K562 (cell line): Measurements from ENCODE around the gene GPR153. TPM values are rescaled to one million over a fixed set of nuclear protein-coding genes. Genes with fewer than 3 reads are reported as not detected.
A peak's percentile ranks its signal among the peaks of the same experiment; 100 is the strongest.

Experiments
- ATAC-seq: fragments of 200-7000 bp; cut with Tn5 transposase; 3 replicates; pipeline ENCODE4 v1.9.1; 2020; ENCODE audit warnings: moderate library complexity
- BruUV-seq: library from RNA; stranded (reverse); fragments of 400-500 nt; replicated peaks from 2 replicates; lab custom pipeline; 2021; lab: Mats Ljungman, UMichigan
- CTCF ChIA-PET: fragments of 300-600 bp; formaldehyde crosslinking; extraction: SDS; loops from one replicate; lab custom pipeline; 2021; ENCODE audit warnings: low intra/inter-chr PET ratio; lab: Yijun Ruan, JAX
- POLR2A ChIA-PET: fragments of 300-600, 350-650 bp; sonication (Branson Sonifier 250); formaldehyde crosslinking; extraction: SDS; loops from one replicate; lab custom pipeline; 2021; ENCODE audit warnings: antibody characterized with exemption, inconsistent platforms; lab: Yijun Ruan, JAX
- DNase-seq, 4 experiments: peaks; one replicate each; pipeline versions ENCODE4 v3.0.0 to v3.0.0-alpha.2; 2011 to 2018; ENCODE audit warnings: low spot score in 3 of 4, mixed read lengths in 3 of 4; ENCODE audit errors: extremely low read depth in 1 of 4
- FAIRE-seq: peaks from 2 replicates; lab custom pipeline; 2011; peaks lifted over from hg19 to GRCh38; lab: Jason Lieb, UNC
- H2AFZ ChIP-seq: 2 replicates; pipeline ENCODE4 v1.6.0; 2011; ENCODE audit warnings: low read depth, low read length, control low read depth, inconsistent platforms
- H3K27ac ChIP-seq: fragments of 200-600 bp; 3 replicates; pipeline ENCODE4 v1.8.0; 2011; ENCODE audit warnings: low read depth, mild to moderate bottlenecking, control low read depth, inconsistent platforms, low read length, moderate library complexity, mixed read lengths; ENCODE audit errors: extremely low read depth
- H3K27me3 ChIP-seq, 2 experiments: fragments of 300-600 bp in 1 of 2; 2 replicates in 1 of 2; 3 replicates in 1 of 2; pipeline versions ENCODE4 v1.6.0 to v1.8.0; 2011; ENCODE audit warnings: inconsistent platforms in 2 of 2, low read length in 2 of 2, mild to moderate bottlenecking in 1 of 2, mixed read lengths in 1 of 2, moderate library complexity in 1 of 2; ENCODE audit not compliant: control insufficient read depth in 2 of 2, insufficient read depth in 2 of 2
- H3K36me3 ChIP-seq: fragments of 300-600 bp; 3 replicates; pipeline ENCODE4 v1.8.0; 2011; ENCODE audit warnings: mild to moderate bottlenecking, low read length, inconsistent platforms; ENCODE audit not compliant: control insufficient read depth, insufficient read depth
- H3K4me1 ChIP-seq, 2 experiments: fragments of 200-600 bp in 1 of 2; replicated peaks in 1 of 2; 2 replicates in 1 of 2; 3 replicates in 1 of 2; pipeline versions ENCODE4 v1.5.1 to v1.8.0; 2011; ENCODE audit warnings: inconsistent platforms in 2 of 2, low read length in 2 of 2, mild to moderate bottlenecking in 1 of 2, mixed read lengths in 1 of 2, moderate library complexity in 1 of 2; ENCODE audit not compliant: control insufficient read depth in 2 of 2, insufficient read depth in 2 of 2
- H3K4me2 ChIP-seq: 2 replicates; pipeline ENCODE4 v1.6.1; 2011; ENCODE audit warnings: low read length, control low read depth, inconsistent platforms, mixed read lengths; ENCODE audit not compliant: insufficient read depth
- H3K4me3 ChIP-seq: fragments of 200-600 bp; sonication (generic), shearing (Covaris generic); 2 replicates; pipeline ENCODE4 v1.5.1; 2016; ENCODE audit warnings: control low read depth, inconsistent platforms
- H3K79me2 ChIP-seq: fragments of 200-600 bp; 3 replicates; pipeline ENCODE4 v1.8.0; 2011; ENCODE audit warnings: low read length, inconsistent platforms; ENCODE audit not compliant: control insufficient read depth, insufficient read depth
- H3K9ac ChIP-seq, 2 experiments: 2 replicates each; pipeline versions ENCODE4 v1.6.0 to v1.6.1; 2011; ENCODE audit warnings: low read depth in 2 of 2, low read length in 2 of 2, control low read depth in 1 of 2, inconsistent platforms in 1 of 2, mild to moderate bottlenecking in 1 of 2, mixed read lengths in 1 of 2; ENCODE audit not compliant: insufficient read depth in 1 of 2
- H3K9me1 ChIP-seq: one replicate; pipeline ENCODE4 v1.6.0; 2011; ENCODE audit warnings: inconsistent platforms, mild to moderate bottlenecking, low read length, moderate library complexity; ENCODE audit not compliant: control insufficient read depth, insufficient read depth
- H3K9me3 ChIP-seq: replicated peaks from 2 replicates; pipeline ENCODE4 v1.5.1; 2011; ENCODE audit warnings: low read depth, low read length, inconsistent platforms; ENCODE audit not compliant: control insufficient read depth, insufficient read depth
- H4K20me1 ChIP-seq: replicated peaks from 2 replicates; pipeline ENCODE4 v1.6.1; 2011; ENCODE audit warnings: low read length, inconsistent platforms, mixed read lengths; ENCODE audit not compliant: control insufficient read depth, insufficient read depth
- C11orf30 ChIP-seq: fragments of 450-650 bp; IDR thresholded peaks from 2 replicates; pipeline ENCODE4 v1.6.1; 2016; ENCODE audit warnings: low read depth, mild to moderate bottlenecking
- CAMTA2 ChIP-seq: fragments of 250-450 bp; sonication (Bioruptor Pico); conservative IDR thresholded peaks from 2 replicates; pipeline ENCODE4 v1.5.1; 2022
- FOXA1 ChIP-seq: fragments of 450-650 bp; IDR thresholded peaks from 2 replicates; pipeline ENCODE4 v1.6.1; 2016; ENCODE audit warnings: mild to moderate bottlenecking, borderline replicate concordance
- FOXK2 ChIP-seq, 2 experiments: fragments of 450-650 bp; IDR thresholded peaks in 1 of 2; conservative IDR thresholded peaks in 1 of 2; 2 replicates each; pipeline ENCODE4 v1.6.1; 2016; ENCODE audit warnings: low read depth in 2 of 2, mild to moderate bottlenecking in 1 of 2
- GATAD2A ChIP-seq: fragments of 450-650 bp; IDR thresholded peaks from 2 replicates; pipeline ENCODE4 v1.6.1; 2017
- KDM4B ChIP-seq, 2 experiments: fragments of 450-650 bp in 1 of 2; sonication (generic) in 1 of 2; IDR thresholded peaks; 2 replicates each; pipeline ENCODE4 v1.6.1; 2016 to 2017; ENCODE audit warnings: borderline replicate concordance in 2 of 2, antibody characterized with exemption in 1 of 2, low read depth in 1 of 2, mild to moderate bottlenecking in 1 of 2
- MTA3 ChIP-seq: fragments of 450-650 bp; formaldehyde crosslinking; IDR thresholded peaks from 2 replicates; pipeline ENCODE4 v1.6.1; 2017; ENCODE audit warnings: mild to moderate bottlenecking, borderline replicate concordance
- PHTF2 ChIP-seq: fragments of 250-450 bp; sonication (Bioruptor Pico); IDR thresholded peaks from 2 replicates; pipeline ENCODE4 v1.5.0; 2021; ENCODE audit warnings: mild to moderate bottlenecking
- PML ChIP-seq: IDR thresholded peaks from 2 replicates; pipeline ENCODE4 v1.6.1; 2012; ENCODE audit warnings: low read length, inconsistent platforms
- POLR2B ChIP-seq: fragments of 450-650 bp; IDR thresholded peaks from 2 replicates; pipeline ENCODE4 v1.6.1; 2018; ENCODE audit warnings: low read depth; ENCODE audit not compliant: partially characterized antibody
- PYGO2 ChIP-seq: fragments of 450-650 bp; IDR thresholded peaks from 2 replicates; pipeline ENCODE4 v1.6.1; 2016; ENCODE audit warnings: mild to moderate bottlenecking, missing genetic modification characterization, moderate library complexity, missing compliant biosample characterization
- RHOXF2B ChIP-seq: fragments of 250-450 bp; sonication (Bioruptor Pico); conservative IDR thresholded peaks from 2 replicates; pipeline ENCODE4 v1.5.1; 2021
- TCF7L2 ChIP-seq: fragments of 150-350 bp; IDR thresholded peaks from 2 replicates; pipeline ENCODE4 v1.6.1; 2016; ENCODE audit warnings: low read depth, mild to moderate bottlenecking, low read length, moderate library complexity
- YY1 ChIP-seq, 3 experiments: IDR thresholded peaks; 2 replicates each; pipeline ENCODE4 v1.6.1; 2011; ENCODE audit warnings: low read length in 2 of 3, mild to moderate bottlenecking in 2 of 3, moderate library complexity in 2 of 3, borderline replicate concordance in 1 of 3, control low read depth in 1 of 3, low read depth in 1 of 3; ENCODE audit not compliant: insufficient read depth in 3 of 3, insufficient replicate concordance in 2 of 3, control insufficient read depth in 1 of 3, insufficient read length in 1 of 3; ENCODE audit errors: extremely low read depth in 1 of 3
- ZBTB8A ChIP-seq: fragments of 450-650 bp; IDR thresholded peaks from 2 replicates; pipeline ENCODE4 v1.6.1; 2018; ENCODE audit warnings: mild to moderate bottlenecking, moderate library complexity; ENCODE audit not compliant: partially characterized antibody
- ZC3H11A ChIP-seq: IDR thresholded peaks from 2 replicates; pipeline ENCODE4 v1.6.1; 2012; ENCODE audit warnings: low read depth, low read length, improper control_type of control experiment
- ZC3H4 ChIP-seq: sonication (generic); formaldehyde crosslinking; IDR thresholded peaks from 2 replicates; pipeline ENCODE4 v1.9.0; 2021; ENCODE audit warnings: missing genetic modification reagents, borderline replicate concordance
- ZKSCAN8 ChIP-seq: fragments of 200-800 bp; sonication (Bioruptor generic); IDR thresholded peaks from 2 replicates; pipeline ENCODE4 v1.6.1; 2016; ENCODE audit warnings: missing genetic modification characterization, missing compliant biosample characterization
- ZNF124 ChIP-seq: sonication (generic); formaldehyde crosslinking; IDR thresholded peaks from 2 replicates; pipeline ENCODE4 v1.8.1; 2022; ENCODE audit warnings: missing genetic modification reagents
- ZNF146 ChIP-seq: IDR thresholded peaks from one replicate; pipeline ENCODE4 v1.6.1; 2018; ENCODE audit warnings: missing compliant biosample characterization; ENCODE audit not compliant: unreplicated experiment
- ZNF212 ChIP-seq: fragments of 450-650 bp; formaldehyde crosslinking; IDR thresholded peaks from 2 replicates; pipeline ENCODE4 v1.4.0; 2020; ENCODE audit warnings: mild to moderate bottlenecking
- ZNF778 ChIP-seq: fragments of 450-650 bp; formaldehyde crosslinking; IDR thresholded peaks from 2 replicates; pipeline ENCODE4 v1.4.0; 2020; ENCODE audit warnings: mild to moderate bottlenecking, moderate library complexity
- WGBS: fragments of 100-300 bp; shearing (Covaris generic); methylation state at CpG from one replicate; pipeline ENCODE4 v1.1.6; 2016; ENCODE audit warnings: low coverage, mixed read lengths; ENCODE audit not compliant: insufficient coverage; ENCODE audit errors: missing lambda C conversion rate; 5-methylcytosine and 5-hydroxymethylcytosine counted together
- in situ Hi-C: fragments of 300-500 bp; cut with MboI; formaldehyde crosslinking; loops from 4 replicates; pipeline ENCODE4 v1.15.0; 2018; ENCODE audit warnings: inconsistent platforms, mixed read lengths
- intact Hi-C: fragments of 100-400 bp; cut with micrococcal nuclease; formaldehyde crosslinking; loops from 2 replicates; pipeline ENCODE4 v1.14.2; 2022
- polyA plus RNA-seq, 8 experiments: library from polyadenylated mRNA; depleted of rRNA in 4 of 8; stranded (reverse) in 5 of 8; unstranded in 3 of 8; fragments of >200 nt; fragmentation: Nextera tagmentation in 2 of 8; fragmentation: Illumina TruSeq in 1 of 8; extraction: Ambion mirVana in 2 of 8; extraction: Trizol in 1 of 8; gene quantifications; 2 replicates each; pipeline versions ENCODE4 v1.2.1 to v1.2.3, GENCODE V29; 2011 to 2014; ENCODE audit warnings: inconsistent platforms in 1 of 8, missing spikeins in 1 of 8
- total RNA-seq, 7 experiments: library from RNA; depleted of rRNA in 6 of 7; stranded (reverse); fragments of >200 nt in 6 of 7; fragmentation: Illumina TruSeq in 2 of 7; extraction: Trizol in 2 of 7; gene quantifications; 2 replicates each; pipeline versions ENCODE4 v1.2.1 to v1.2.3, GENCODE V29; 2011 to 2021; ENCODE audit warnings: low replicate concordance in 1 of 7
- TF ChIP-seq, protein P1 (sequence below): sonication (generic); formaldehyde crosslinking; IDR thresholded peaks from 2 replicates; pipeline ENCODE4 v1.8.0; 2023; ENCODE audit warnings: mild to moderate bottlenecking, missing genetic modification reagents

GPR153 gene
- total and polyA plus RNA-seq, 9 of the 15 experiments (the other 6 are each of a cell fraction or from before 2014, with no cell fraction given): 0.01 to 1.5 (median 0.51) TPM

DNA sequence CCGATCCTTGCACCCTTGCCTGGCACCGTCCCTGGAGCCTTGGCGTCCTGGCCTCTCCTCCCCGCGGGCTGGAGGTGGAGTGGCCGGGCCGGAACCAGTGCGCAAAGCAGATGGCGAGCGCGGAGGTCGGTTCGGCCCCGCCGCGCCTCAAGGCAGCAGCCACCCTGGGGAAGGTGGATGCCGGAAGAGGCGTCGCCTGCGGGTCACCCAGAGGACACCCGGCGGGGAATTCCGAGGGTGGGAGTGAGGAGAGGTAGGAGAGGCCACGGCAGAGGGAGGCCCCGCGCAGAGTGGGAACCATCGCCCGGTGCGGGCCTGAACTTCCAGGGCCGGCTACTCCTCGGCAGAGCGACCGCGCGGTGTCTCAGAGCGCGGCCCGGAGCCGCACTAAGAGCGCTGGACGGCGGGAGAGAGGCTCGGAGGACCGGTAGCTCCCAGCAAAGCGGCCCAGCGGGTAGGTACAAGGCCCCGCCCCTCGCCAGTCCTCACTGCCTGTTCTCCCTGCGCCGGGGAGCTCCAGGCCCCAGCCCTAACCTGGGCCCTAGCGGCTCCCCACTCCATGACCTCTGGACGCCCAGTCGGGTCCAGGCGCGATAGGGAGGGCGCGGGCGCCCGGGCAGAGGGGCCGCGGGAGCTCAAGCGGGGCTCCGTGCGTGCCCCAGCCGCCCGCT lies 54.9 kb downstream of the GPR153 start, which contains the start of gene RNF207:
Gene RNF207 (plus strand): TSS at position 271 of the 671 bp plus-strand sequence. CDS start 417 bp downstream, outside the sequence.
- Histone ChIP-seq H3K4me3 (peak within 1 kb of the TSS; percentile 62), H3K9me1 (peaks cover 4% of the 10 kb centered on the region), H2AFZ (peak within 1 kb of the TSS; percentile 97), H3K79me2 (peaks cover 56% of the 10 kb centered on the region), H3K36me3 (peaks cover 25% of the 10 kb centered on the region; the same call in 2 of the 3 replicates), H3K4me2 (peak within 1 kb of the TSS; percentile 85), H3K27me3 (no peaks in the 10 kb centered on the region), H4K20me1 (no peaks in the 10 kb centered on the region), H3K27ac (peak within 1 kb of the TSS; percentile 87), H3K9me3 (no peaks in the 10 kb centered on the region), H3K4me1 (peaks cover 14 to 77% of the 10 kb centered on the region in 2 experiments; a peak in 4 of 5 replicates), H3K9ac (peak within 1 kb of the TSS; percentile 80 to 95)
- WGBS: 29% methylated on average over 55 of the region's 66 CpGs
- ATAC-seq (peak; percentile 68), DNase-seq (peak; percentile 83 to 85 (median 84)), FAIRE-seq (no peak)
- in situ Hi-C loops: no loop called here
- ChIA-PET POLR2A (interaction anchor here (0.8 to 1.7 kb wide), 5 partner anchors 15 to 148 kb away, joined by 3 to 10 read pairs (median 5); partner anchors contain the start of gene ICMT), CTCF (interaction anchor here (0.6 to 1.5 kb wide), 2 partner anchors 39 to 153 kb away, joined by 3 read pairs; no protein-coding TSS in a partner anchor)
- BruUV-seq: no TSS peak
- intact Hi-C loops: loop anchor here (2.0 kb wide), 1 partner anchor 213 kb away; the partner anchor contains the start of gene NPHP4
- TF ChIP-seq ZNF778 (no peak), TCF7L2 (no peak), ZBTB8A (no peak), ZC3H11A (no peak), FOXK2 (conservative IDR thresholded peaks at IDR 0.05 in 1 of 2, IDR thresholded peaks at IDR 0.05 in 1 of 2; ENCODE audit: low read depth in 2 of 2) (no peak), PHTF2 (CRISPR knock-in tag) (no peak), ZC3H4 (CRISPR knock-in tag) (no peak), C11orf30 (no peak), PYGO2 (no peak), ZNF212 (CRISPR knock-in tag) (no peak), MTA3 (peak; percentile 72; the same call in 1 of the 2 replicates), ZNF146 (CRISPR knock-in tag) (no peak), POLR2B (peak; percentile 43), ZNF124 (CRISPR knock-in tag) (no peak), GATAD2A (no peak), RHOXF2B (CRISPR knock-in tag) (no peak), FOXA1 (no peak), KDM4B (IDR thresholded peaks at IDR 0.05; ENCODE audit: borderline replicate concordance in 2 of 2, low read depth in 1 of 2) (no peak), YY1 (IDR thresholded peaks at IDR 0.05; ENCODE audit: borderline replicate concordance in 1 of 3, control insufficient read depth in 1 of 3, extremely low read depth in 1 of 3, insufficient read depth in 3 of 3, insufficient read length in 1 of 3, insufficient replicate concordance in 2 of 3, low read depth in 1 of 3, low read length in 2 of 3) (peak in 1 of 3 experiments; percentile 47), ZKSCAN8 (CRISPR knock-in tag) (no peak), PML (no peak), CAMTA2 (CRISPR knock-in tag) (no peak)
- TF ChIP-seq, protein P1, sequence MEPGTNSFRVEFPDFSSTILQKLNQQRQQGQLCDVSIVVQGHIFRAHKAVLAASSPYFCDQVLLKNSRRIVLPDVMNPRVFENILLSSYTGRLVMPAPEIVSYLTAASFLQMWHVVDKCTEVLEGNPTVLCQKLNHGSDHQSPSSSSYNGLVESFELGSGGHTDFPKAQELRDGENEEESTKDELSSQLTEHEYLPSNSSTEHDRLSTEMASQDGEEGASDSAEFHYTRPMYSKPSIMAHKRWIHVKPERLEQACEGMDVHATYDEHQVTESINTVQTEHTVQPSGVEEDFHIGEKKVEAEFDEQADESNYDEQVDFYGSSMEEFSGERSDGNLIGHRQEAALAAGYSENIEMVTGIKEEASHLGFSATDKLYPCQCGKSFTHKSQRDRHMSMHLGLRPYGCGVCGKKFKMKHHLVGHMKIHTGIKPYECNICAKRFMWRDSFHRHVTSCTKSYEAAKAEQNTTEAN: no peak
